ENCODE results near the gene NPAS4. TPM values are rescaled to one million over a fixed set of nuclear protein-coding genes. Genes with fewer than 3 reads are reported as not detected.

NPAS4 gene
- polyA plus RNA-seq, 1 of the 3 experiments (the other 2 are of a cell fraction): 0.03 TPM

- H3K9ac ChIP-seq: no peak overlapping the region
- no peak overlapping the region for H3K27ac ChIP-seq (ENCODE audit: low read depth in 2 of 2, low read length in 1 of 2)
- H3K4me1 ChIP-seq (ENCODE audit: control insufficient read depth in 1 of 2, insufficient read depth in 2 of 2, low read depth in 1 of 2, low read length in 1 of 2): peaks cover 4 to 8% of the 10 kb centered on the region in 2 experiments; a peak in 2 of 4 replicates
- ChIA-PET POLR2A (no interaction called here), CTCF (interaction anchor here (3.0 to 22.6 kb wide), 4 partner anchors 1 to 29 kb away, joined by 13 to 617 read pairs (median 320); partner anchors contain the start of genes MRPL11 and NPAS4)
- H4K20me1 ChIP-seq (ENCODE audit: insufficient read depth): peaks cover 15% of the 10 kb centered on the region
- 21% methylated on average over 2 of the region's 2 CpGs for WGBS (ENCODE audit: low lambda C conversion rate)
- no peaks in the 10 kb centered on the region for H3K79me2 ChIP-seq (ENCODE audit: insufficient read depth)
- H3K4me2 ChIP-seq: no peak overlapping the region
- no peak overlapping the region for H2AFZ ChIP-seq (ENCODE audit: low read depth)
- DNase-seq: no peak
- TF ChIP-seq, protein P1, sequence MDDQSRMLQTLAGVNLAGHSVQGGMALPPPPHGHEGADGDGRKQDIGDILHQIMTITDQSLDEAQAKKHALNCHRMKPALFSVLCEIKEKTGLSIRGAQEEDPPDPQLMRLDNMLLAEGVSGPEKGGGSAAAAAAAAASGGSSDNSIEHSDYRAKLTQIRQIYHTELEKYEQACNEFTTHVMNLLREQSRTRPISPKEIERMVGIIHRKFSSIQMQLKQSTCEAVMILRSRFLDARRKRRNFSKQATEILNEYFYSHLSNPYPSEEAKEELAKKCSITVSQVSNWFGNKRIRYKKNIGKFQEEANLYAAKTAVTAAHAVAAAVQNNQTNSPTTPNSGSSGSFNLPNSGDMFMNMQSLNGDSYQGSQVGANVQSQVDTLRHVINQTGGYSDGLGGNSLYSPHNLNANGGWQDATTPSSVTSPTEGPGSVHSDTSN (IDR thresholded peaks at IDR 0.05): no peak
- TF ChIP-seq RXRA (IDR thresholded peaks at IDR 0.05; ENCODE audit: borderline replicate concordance, low read depth) (no peak), MXI1 (IDR thresholded peaks at IDR 0.05; ENCODE audit: low read depth, low read length) (no peak), REST (IDR thresholded peaks at IDR 0.05; ENCODE audit: low read depth, low read length) (no peak), RFX5 (IDR thresholded peaks at IDR 0.05; ENCODE audit: low read length) (no peak), FOXJ3 (CRISPR knock-in tag; IDR thresholded peaks at IDR 0.05) (no peak), JUND (IDR thresholded peaks at IDR 0.05) (no peak), GABPA (IDR thresholded peaks at IDR 0.05; ENCODE audit: low read depth) (no peak), CHD2 (IDR thresholded peaks at IDR 0.05; ENCODE audit: low read length, partially characterized antibody) (no peak), TCF12 (IDR thresholded peaks at IDR 0.05) (no peak), YY1 (IDR thresholded peaks at IDR 0.05; ENCODE audit: low read depth) (no peak), FOXM1 (IDR thresholded peaks at IDR 0.05; ENCODE audit: low read depth) (no peak), TAF1 (IDR thresholded peaks at IDR 0.05; ENCODE audit: borderline replicate concordance, low read depth, low read length) (no peak)
- TF ChIP-seq, protein P2, sequence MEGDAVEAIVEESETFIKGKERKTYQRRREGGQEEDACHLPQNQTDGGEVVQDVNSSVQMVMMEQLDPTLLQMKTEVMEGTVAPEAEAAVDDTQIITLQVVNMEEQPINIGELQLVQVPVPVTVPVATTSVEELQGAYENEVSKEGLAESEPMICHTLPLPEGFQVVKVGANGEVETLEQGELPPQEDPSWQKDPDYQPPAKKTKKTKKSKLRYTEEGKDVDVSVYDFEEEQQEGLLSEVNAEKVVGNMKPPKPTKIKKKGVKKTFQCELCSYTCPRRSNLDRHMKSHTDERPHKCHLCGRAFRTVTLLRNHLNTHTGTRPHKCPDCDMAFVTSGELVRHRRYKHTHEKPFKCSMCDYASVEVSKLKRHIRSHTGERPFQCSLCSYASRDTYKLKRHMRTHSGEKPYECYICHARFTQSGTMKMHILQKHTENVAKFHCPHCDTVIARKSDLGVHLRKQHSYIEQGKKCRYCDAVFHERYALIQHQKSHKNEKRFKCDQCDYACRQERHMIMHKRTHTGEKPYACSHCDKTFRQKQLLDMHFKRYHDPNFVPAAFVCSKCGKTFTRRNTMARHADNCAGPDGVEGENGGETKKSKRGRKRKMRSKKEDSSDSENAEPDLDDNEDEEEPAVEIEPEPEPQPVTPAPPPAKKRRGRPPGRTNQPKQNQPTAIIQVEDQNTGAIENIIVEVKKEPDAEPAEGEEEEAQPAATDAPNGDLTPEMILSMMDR (IDR thresholded peaks at IDR 0.05): no peak
- H3K9me3 ChIP-seq: no peaks in the 10 kb centered on the region
- peaks cover 6% of the 10 kb centered on the region for H3F3A ChIP-seq (replicated peaks; ENCODE audit: insufficient read depth)
- H3K27me3 ChIP-seq (ENCODE audit: insufficient read depth): peaks cover 24% of the 10 kb centered on the region
- no peak overlapping the region for H3K4me3 ChIP-seq (ENCODE audit: low read depth in 2 of 2, low read length in 1 of 2)
- no peaks in the 10 kb centered on the region for H3K9me2 ChIP-seq
- no peaks in the 10 kb centered on the region for H3K36me3 ChIP-seq (replicated peaks in 1 of 2; ENCODE audit: control insufficient read depth in 1 of 2, insufficient read depth in 2 of 2, low read length in 1 of 2)
Observed at GRCh38 chr11:66415423-66415822, 5.4 kb upstream of the NPAS4 start.

All from SK-N-SH (cell line).